ENCODE measurements around the gene PLEKHM3.

DNA sequence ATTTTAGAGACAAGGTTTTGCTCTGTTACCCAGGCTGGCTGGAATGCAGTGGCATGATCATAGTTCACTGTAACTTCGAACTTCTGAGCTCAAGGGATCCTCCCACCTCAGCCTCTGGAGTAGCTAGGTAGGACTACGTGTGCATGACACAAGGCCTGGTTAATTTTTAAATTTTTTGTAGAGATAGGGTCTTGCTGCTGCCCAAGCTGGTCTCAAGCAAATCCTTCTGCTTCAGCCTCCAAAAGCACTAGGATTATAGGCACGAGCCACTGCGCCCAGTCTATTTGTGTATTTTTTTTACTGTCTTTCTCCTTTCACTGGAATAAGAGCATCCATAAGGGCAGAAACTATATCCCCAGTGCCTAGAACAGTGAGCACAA is 89.3 kb downstream of the PLEKHM3 start:
- TF ChIP-seq EP300 (IDR thresholded peaks at IDR 0.05): no peak
- TF ChIP-seq, protein P1, sequence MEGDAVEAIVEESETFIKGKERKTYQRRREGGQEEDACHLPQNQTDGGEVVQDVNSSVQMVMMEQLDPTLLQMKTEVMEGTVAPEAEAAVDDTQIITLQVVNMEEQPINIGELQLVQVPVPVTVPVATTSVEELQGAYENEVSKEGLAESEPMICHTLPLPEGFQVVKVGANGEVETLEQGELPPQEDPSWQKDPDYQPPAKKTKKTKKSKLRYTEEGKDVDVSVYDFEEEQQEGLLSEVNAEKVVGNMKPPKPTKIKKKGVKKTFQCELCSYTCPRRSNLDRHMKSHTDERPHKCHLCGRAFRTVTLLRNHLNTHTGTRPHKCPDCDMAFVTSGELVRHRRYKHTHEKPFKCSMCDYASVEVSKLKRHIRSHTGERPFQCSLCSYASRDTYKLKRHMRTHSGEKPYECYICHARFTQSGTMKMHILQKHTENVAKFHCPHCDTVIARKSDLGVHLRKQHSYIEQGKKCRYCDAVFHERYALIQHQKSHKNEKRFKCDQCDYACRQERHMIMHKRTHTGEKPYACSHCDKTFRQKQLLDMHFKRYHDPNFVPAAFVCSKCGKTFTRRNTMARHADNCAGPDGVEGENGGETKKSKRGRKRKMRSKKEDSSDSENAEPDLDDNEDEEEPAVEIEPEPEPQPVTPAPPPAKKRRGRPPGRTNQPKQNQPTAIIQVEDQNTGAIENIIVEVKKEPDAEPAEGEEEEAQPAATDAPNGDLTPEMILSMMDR (IDR thresholded peaks at IDR 0.05): no peak
